Tibial artery (tissue), 4 donors: ENCODE data around the gene MRPL52.

Source experiments
- DNase-seq, 2 donors: peaks; one replicate each; pipeline ENCODE4 v3.0.0-alpha.2; 2019
- H3K27ac ChIP-seq, 2 donors: fragments of 200-600 bp; sonication (generic) in 1 of 2; 1 replicate in 1 of 2; 2 replicates in 1 of 2; pipeline ENCODE4 v1.5.1; 2018 to 2019; ENCODE audit warnings: mild to moderate bottlenecking in 1 of 2
- H3K27me3 ChIP-seq, 2 donors: fragments of 200-600 bp; sonication (generic) in 1 of 2; one replicate each; pipeline versions ENCODE4 v1.5.1 to v1.6.0; 2016 to 2019
- H3K36me3 ChIP-seq, 3 donors: fragments of 200-600 bp; sonication (generic) in 2 of 3; one replicate each; pipeline ENCODE4 v1.5.1; 2016 to 2019; ENCODE audit warnings: mild to moderate bottlenecking in 2 of 3
- H3K4me1 ChIP-seq, 4 donors: fragments of 200-600 bp; sonication (generic) in 2 of 4; 1 replicate in 3 of 4; 2 replicates in 1 of 4; pipeline ENCODE4 v1.5.1; 2016 to 2019
- H3K4me3 ChIP-seq, 2 donors: fragments of 200-600 bp; sonication (generic) in 1 of 2; 1 replicate in 1 of 2; 2 replicates in 1 of 2; pipeline ENCODE4 v1.5.1; 2018 to 2019; ENCODE audit warnings: mild to moderate bottlenecking in 2 of 2
- H3K9me3 ChIP-seq, 3 donors: fragments of 200-600 bp; sonication (generic) in 1 of 3; one replicate each; pipeline ENCODE4 v1.5.1; 2016 to 2019
- intact Hi-C: fragments of 100-400 bp; cut with DNase I; formaldehyde crosslinking; loops from one replicate; pipeline ENCODE4 v1.15.0; 2023; ENCODE audit warnings: low total_unique reads
- TF ChIP-seq, protein P1 (sequence below), 2 experiments: fragments of 200-600 bp in 1 of 2; fragments of 450-650 bp in 1 of 2; IDR thresholded peaks; one replicate each; pipeline ENCODE4 v1.5.1; 2017 to 2019; ENCODE audit warnings: antibody characterized with exemption in 2 of 2, mild to moderate bottlenecking in 1 of 2, moderate library complexity in 1 of 2

The MRPL52 gene

DNA sequence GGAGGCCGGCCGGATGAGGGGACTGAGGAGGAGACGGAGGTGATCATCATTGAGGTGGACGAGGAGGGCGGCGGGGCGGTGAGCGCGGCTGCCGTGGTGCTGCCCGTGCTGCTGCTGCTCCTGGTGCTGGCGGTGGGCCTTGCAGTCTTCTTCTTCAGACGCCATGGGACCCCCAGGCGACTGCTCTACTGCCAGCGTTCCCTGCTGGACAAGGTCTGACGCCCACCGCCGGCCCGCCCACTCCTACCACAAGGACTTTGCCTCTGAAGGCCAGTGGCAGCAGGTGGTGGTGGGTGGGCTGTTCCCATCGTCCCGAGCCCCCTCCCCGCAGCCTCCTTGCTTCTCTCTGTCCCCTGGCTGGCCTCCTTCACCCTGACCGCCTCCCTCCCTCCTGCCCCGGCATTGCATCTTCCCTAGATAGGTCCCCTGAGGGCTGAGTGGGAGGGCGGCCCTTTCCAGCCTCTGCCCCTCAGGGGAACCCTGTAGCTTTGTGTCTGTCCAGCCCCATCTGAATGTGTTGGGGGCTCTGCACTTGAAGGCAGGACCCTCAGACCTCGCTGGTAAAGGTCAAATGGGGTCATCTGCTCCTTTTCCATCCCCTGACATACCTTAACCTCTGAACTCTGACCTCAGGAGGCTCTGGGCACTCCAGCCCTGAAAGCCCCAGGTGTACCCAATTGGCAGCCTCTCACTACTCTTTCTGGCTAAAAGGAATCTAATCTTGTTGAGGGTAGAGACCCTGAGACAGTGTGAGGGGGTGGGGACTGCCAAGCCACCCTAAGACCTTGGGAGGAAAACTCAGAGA lies 16.3 kb downstream of the MRPL52 start:
- no peak overlapping the region for H3K4me3 ChIP-seq
- peak overlapping the region; percentile 92 to 97 for H3K27ac ChIP-seq
- H3K36me3 ChIP-seq = peaks cover 53 to 61% (median 61%) of the 10 kb centered on the region in 3 donors
- TF ChIP-seq, protein P1, sequence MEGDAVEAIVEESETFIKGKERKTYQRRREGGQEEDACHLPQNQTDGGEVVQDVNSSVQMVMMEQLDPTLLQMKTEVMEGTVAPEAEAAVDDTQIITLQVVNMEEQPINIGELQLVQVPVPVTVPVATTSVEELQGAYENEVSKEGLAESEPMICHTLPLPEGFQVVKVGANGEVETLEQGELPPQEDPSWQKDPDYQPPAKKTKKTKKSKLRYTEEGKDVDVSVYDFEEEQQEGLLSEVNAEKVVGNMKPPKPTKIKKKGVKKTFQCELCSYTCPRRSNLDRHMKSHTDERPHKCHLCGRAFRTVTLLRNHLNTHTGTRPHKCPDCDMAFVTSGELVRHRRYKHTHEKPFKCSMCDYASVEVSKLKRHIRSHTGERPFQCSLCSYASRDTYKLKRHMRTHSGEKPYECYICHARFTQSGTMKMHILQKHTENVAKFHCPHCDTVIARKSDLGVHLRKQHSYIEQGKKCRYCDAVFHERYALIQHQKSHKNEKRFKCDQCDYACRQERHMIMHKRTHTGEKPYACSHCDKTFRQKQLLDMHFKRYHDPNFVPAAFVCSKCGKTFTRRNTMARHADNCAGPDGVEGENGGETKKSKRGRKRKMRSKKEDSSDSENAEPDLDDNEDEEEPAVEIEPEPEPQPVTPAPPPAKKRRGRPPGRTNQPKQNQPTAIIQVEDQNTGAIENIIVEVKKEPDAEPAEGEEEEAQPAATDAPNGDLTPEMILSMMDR (IDR thresholded peaks at IDR 0.05) = no peak
- DNase-seq = peak in 1 of 2 donors; percentile 69
- H3K9me3 ChIP-seq = no peaks in the 10 kb centered on the region
- intact Hi-C loops = no loop called here
- H3K27me3 ChIP-seq = no peaks in the 10 kb centered on the region
- peaks cover 13 to 80% (median 65%) of the 10 kb centered on the region in 4 donors for H3K4me1 ChIP-seq

DNA sequence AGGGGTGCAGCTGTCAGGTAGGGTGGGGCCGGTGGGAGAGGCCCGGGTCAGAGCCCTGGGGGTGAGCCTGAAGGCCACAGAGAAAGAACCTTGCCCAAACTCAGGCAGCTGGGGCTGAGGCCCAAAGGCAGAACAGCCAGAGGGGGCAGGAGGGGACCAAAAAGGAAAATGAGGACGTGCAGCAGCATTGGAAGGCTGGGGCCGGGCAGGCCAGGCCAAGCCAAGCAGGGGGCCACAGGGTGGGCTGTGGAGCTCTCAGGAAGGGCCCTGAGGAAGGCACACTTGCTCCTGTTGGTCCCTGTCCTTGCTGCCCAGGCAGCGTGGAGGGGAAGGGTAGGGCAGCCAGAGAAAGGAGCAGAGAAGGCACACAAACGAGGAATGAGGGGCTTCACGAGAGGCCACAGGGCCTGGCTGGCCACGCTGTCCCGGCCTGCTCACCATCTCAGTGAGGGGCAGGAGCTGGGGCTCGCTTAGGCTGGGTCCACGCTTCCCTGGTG lies 17.2 kb downstream of the MRPL52 start:
- TF ChIP-seq, protein P1 (IDR thresholded peaks at IDR 0.05) = no peak
- H3K4me1 ChIP-seq = peaks cover 13 to 80% (median 71%) of the 10 kb centered on the region in 4 donors
- no peaks in the 10 kb centered on the region for H3K27me3 ChIP-seq
- peaks cover 44 to 53% (median 53%) of the 10 kb centered on the region in 3 donors for H3K36me3 ChIP-seq
- intact Hi-C loops = no loop called here
- H3K27ac ChIP-seq = peak overlapping the region; percentile 92 to 97
- H3K4me3 ChIP-seq = no peak overlapping the region
- H3K9me3 ChIP-seq = no peaks in the 10 kb centered on the region
- no peak for DNase-seq

DNA sequence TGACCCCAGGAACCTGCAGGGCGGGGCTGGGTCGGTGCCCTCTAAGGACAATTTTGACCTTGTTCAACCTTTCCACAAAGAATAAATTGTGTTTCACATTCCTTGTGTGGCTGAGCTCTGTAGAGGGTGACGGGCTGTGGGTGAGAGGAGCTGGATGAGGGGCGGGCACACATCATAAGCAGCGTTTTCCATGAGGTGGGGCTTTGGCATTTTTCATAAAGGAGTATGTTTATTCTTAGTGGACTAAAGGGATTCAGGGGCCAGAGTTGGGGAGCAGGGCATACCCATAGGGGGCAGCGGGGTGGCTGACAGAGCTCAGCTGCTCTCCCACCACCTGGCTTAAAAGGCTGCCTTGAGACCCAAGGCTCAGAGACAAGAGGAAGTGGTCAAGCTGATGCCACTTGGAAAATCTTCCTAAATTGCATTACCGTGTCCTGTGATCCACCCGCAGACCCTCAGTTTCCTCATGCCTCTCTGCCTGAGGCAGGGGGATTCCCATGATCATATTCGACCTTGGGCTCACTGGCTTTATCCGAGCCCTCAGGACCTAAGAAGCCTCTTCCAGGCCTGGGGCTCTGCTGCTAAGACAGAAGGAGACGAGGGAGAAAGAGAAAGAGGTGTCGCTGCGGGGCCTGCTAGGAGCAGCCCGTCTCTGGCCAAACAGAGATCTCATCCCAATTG lies 18.1 kb downstream of the MRPL52 start:
- H3K9me3 ChIP-seq = no peaks in the 10 kb centered on the region
- H3K36me3 ChIP-seq = peaks cover 36 to 44% (median 43%) of the 10 kb centered on the region in 3 donors
- no peak for DNase-seq
- intact Hi-C loops = no loop called here
- no peaks in the 10 kb centered on the region for H3K27me3 ChIP-seq
- peak overlapping the region; percentile 92 to 97 for H3K27ac ChIP-seq
- TF ChIP-seq, protein P1 (IDR thresholded peaks at IDR 0.05) = no peak
- H3K4me3 ChIP-seq = peak overlapping the region in 1 of 2 donors; percentile 33
- peaks cover 13 to 82% (median 75%) of the 10 kb centered on the region in 4 donors for H3K4me1 ChIP-seq

DNA sequence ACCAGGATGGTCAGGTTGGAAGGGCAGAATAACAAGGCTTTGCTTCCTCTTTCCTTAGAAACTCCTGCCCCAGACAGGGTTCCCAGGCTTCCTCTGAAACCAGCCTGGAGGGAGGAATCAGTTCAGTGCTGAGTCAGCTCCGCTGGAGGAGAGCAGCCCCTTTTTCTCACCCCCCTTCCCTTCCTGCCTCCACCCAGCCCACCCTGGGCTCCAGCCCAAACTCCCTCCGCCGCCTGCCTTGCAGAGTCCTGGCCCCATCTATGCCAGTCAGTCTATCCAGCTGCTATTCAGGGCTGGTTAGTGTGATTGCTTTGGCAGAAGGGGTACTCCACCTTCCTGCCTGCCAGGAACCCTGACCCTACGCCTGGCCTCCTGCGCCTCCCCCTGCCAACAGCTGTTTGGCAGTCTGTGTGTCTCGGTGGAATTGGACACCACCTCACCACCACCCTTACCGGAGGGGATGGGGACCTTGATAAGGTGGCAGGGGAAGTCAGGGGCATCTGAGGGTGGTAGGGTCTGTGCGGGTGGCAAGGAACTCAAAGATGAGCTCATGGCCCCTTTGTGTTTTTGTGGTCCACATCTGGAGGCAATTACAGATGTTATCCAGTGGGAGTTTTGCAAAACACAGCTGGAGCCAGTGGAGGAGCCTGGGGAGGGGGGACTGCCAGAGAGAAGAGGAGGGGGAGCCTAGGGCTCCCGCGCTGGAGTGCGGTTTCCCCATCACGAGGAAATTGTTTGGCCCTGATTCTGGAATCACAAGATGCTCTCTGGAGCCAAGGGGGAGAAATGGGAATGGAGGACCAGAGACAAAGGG lies 18.9 kb downstream of the MRPL52 start:
- H3K27ac ChIP-seq = peak overlapping the region; percentile 92 to 97
- peak overlapping the region in 1 of 2 donors; percentile 33 for H3K4me3 ChIP-seq
- intact Hi-C loops = no loop called here
- H3K9me3 ChIP-seq = no peaks in the 10 kb centered on the region
- TF ChIP-seq, protein P1 (IDR thresholded peaks at IDR 0.05) = peak in 1 of 2 experiments; percentile 16
- H3K36me3 ChIP-seq = peaks cover 28 to 36% (median 36%) of the 10 kb centered on the region in 3 donors
- peak; percentile 86 to 96 for DNase-seq
- peaks cover 13 to 84% (median 79%) of the 10 kb centered on the region in 4 donors for H3K4me1 ChIP-seq
- no peaks in the 10 kb centered on the region for H3K27me3 ChIP-seq

DNA sequence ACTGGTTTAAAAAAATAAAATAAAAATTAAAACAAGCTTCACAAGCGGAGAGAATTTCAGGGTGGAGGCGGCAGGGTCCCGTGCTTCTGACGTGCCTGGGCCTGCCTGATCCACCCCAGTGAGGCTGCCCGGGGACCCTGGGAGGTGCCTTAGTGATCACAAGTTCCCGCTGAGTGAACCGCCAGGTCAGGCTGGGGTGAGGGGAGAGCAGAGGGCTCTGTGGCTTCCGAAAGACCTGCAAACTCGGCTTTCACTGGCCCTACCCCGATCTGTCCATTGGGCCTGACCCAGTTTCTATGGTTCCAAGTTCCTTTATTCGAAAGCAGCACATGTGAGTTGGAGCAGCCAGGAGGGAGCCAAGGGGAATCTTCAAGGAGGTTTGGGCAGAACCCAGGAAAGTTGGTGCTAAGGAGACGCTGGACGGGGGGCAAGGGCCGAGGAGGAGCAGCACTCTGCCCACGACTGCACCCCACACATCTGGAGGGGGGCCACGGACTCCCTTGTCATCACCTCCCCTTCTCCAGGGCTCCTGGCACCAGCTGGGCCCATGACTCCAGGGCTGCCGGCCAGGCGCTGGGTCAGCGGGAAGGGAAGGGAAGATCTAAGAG lies 19.6 kb downstream of the MRPL52 start:
- peak; percentile 90 to 93 for DNase-seq
- Histone ChIP-seq H3K9me3 (no peaks in the 10 kb centered on the region), H3K27me3 (no peaks in the 10 kb centered on the region), H3K36me3 (peaks cover 21 to 29% (median 28%) of the 10 kb centered on the region in 3 donors), H3K4me1 (peaks cover 13 to 86% (median 79%) of the 10 kb centered on the region in 4 donors), H3K4me3 (peak overlapping the region; percentile 1 to 32), H3K27ac (peak overlapping the region; percentile 92 to 97)
- TF ChIP-seq, protein P1 (IDR thresholded peaks at IDR 0.05) = no peak
- intact Hi-C loops = no loop called here
